SHP77 treated with DMSO at 0.1 percent for 48 hours (cell line): Measurements from ENCODE around the gene A3GALT2.

Experiments
- DNase-seq: peaks from one replicate; lab custom pipeline; 2025; lab: John Stamatoyannopoulos, UW

A3GALT2 gene

GRCh38 chr1:33320619-33321165 lies at the start of gene A3GALT2:
A3GALT2 (minus strand) TSS chr1:33321098; CDS start chr1:33321098, 0 bp downstream.
- no peak for DNase-seq

- DNase-seq, result no peak
Measured at GRCh38 chr1:33370301-33370700, 49.4 kb upstream of the A3GALT2 start.

GRCh38 chr1:33369764-33370163 lies 48.9 kb upstream of the A3GALT2 start:
- DNase-seq, result no peak

- DNase-seq, result no peak
Measured at GRCh38 chr1:33369081-33369480, 48.2 kb upstream of the A3GALT2 start.

GRCh38 chr1:33368431-33368830 lies 47.5 kb upstream of the A3GALT2 start:
- DNase-seq, result no peak

GRCh38 chr1:33367485-33368405 lies 46.8 kb upstream of the A3GALT2 start:
- no peak for DNase-seq

GRCh38 chr1:33366762-33367484 lies 46.0 kb upstream of the A3GALT2 start:
- DNase-seq, result no peak

- no peak for DNase-seq
Measured at GRCh38 chr1:33365560-33365997, 44.7 kb upstream of the A3GALT2 start.

GRCh38 chr1:33364565-33364918 lies 43.6 kb upstream of the A3GALT2 start:
- no peak for DNase-seq

GRCh38 chr1:33363470-33363861 lies 42.6 kb upstream of the A3GALT2 start:
- no peak for DNase-seq

- DNase-seq, result no peak
Measured at GRCh38 chr1:33363021-33363420, 42.1 kb upstream of the A3GALT2 start.

- no peak for DNase-seq
Measured at GRCh38 chr1:33361532-33362235, 40.8 kb upstream of the A3GALT2 start.

- no peak for DNase-seq
Measured at GRCh38 chr1:33360367-33360766, 39.5 kb upstream of the A3GALT2 start.

- DNase-seq, result no peak
Measured at GRCh38 chr1:33359931-33360330, 39.0 kb upstream of the A3GALT2 start.

GRCh38 chr1:33358795-33359503 lies 38.1 kb upstream of the A3GALT2 start:
- DNase-seq, result no peak

- no peak for DNase-seq
Measured at GRCh38 chr1:33358114-33358794, 37.4 kb upstream of the A3GALT2 start.

- DNase-seq, result no peak
Measured at GRCh38 chr1:33357099-33357498, 36.2 kb upstream of the A3GALT2 start.

GRCh38 chr1:33354707-33355316 lies 33.9 kb upstream of the A3GALT2 start:
- DNase-seq, result no peak

- no peak for DNase-seq
Measured at GRCh38 chr1:33353531-33353930, 32.6 kb upstream of the A3GALT2 start.

GRCh38 chr1:33351281-33351660 lies 30.4 kb upstream of the A3GALT2 start:
- DNase-seq, result no peak
